GM12872 (cell line): ENCODE data around the gene CIP2A.

ENCODE experiments used
- CTCF ChIP-seq: IDR thresholded peaks from 3 replicates; pipeline ENCODE4 v1.5.1; 2011; ENCODE audit warnings: low read depth, mild to moderate bottlenecking, low read length, moderate library complexity; ENCODE audit not compliant: insufficient read depth

Gene CIP2A

GRCh38 chr3:108589081-108589997 is at the start of gene CIP2A, which contains the start of gene DZIP3:
Gene CIP2A (minus strand): TSS chr3:108589438. CDS start chr3:108589375, 63 bp downstream.
Gene DZIP3 (plus strand): TSS chr3:108589722. CDS start chr3:108605407, 15,685 bp downstream.
- TF ChIP-seq CTCF, result no peak

- TF ChIP-seq CTCF, result no peak
These were observed 40.7 kb upstream of the CIP2A start for GRCh38 chr3:108629974-108630373.

- TF ChIP-seq CTCF, result no peak
These were observed 34.3 kb upstream of the CIP2A start for GRCh38 chr3:108623504-108623903.

- no peak for TF ChIP-seq CTCF
These were observed 31.0 kb upstream of the CIP2A start for GRCh38 chr3:108620250-108620649.

GRCh38 chr3:108610651-108611050 is 21.4 kb upstream of the CIP2A start:
- TF ChIP-seq CTCF, result no peak

GRCh38 chr3:108608750-108609149 is 19.5 kb upstream of the CIP2A start:
- TF ChIP-seq CTCF, result no peak

GRCh38 chr3:108605491-108605890 is 16.3 kb upstream of the CIP2A start:
- no peak for TF ChIP-seq CTCF
